Type B pancreatic cell (in vitro differentiated cells): ENCODE data around the gene GNPAT. TPM values are rescaled to one million over a fixed set of nuclear protein-coding genes. Genes with fewer than 3 reads are reported as not detected.
A peak's percentile ranks its signal among the peaks of the same experiment; 100 is the strongest.

Experiments
- DNase-seq: peaks from one replicate; pipeline ENCODE4 v3.0.0; 2021; ENCODE audit warnings: mixed read lengths; ENCODE audit not compliant: unreplicated experiment; ENCODE audit errors: extremely low spot score
- H3K27ac Mint-ChIP-seq: 2 replicates; pipeline ENCODE4 v1.8.0; 2021; ENCODE audit warnings: mild to moderate bottlenecking, mixed read lengths
- H3K27me3 Mint-ChIP-seq: 2 replicates; pipeline ENCODE4 v1.8.0; 2021; ENCODE audit warnings: mixed read lengths
- H3K36me3 Mint-ChIP-seq: 2 replicates; pipeline ENCODE4 v1.8.0; 2021; ENCODE audit warnings: mixed read lengths
- H3K4me1 Mint-ChIP-seq: one replicate; pipeline ENCODE4 v1.8.0; 2021; ENCODE audit warnings: mixed read lengths; ENCODE audit not compliant: unreplicated experiment
- H3K4me3 Mint-ChIP-seq: 2 replicates; pipeline ENCODE4 v1.8.0; 2021; ENCODE audit warnings: mild to moderate bottlenecking, mixed read lengths
- H3K9me3 Mint-ChIP-seq: 2 replicates; pipeline ENCODE4 v1.8.0; 2021; ENCODE audit warnings: mixed read lengths
- CTCF ChIP-seq: fragments of 200-600 bp; sonication (generic); conservative IDR thresholded peaks from 2 replicates; pipeline ENCODE4 v1.5.0; 2021; ENCODE audit warnings: antibody characterized with exemption, mild to moderate bottlenecking
- total RNA-seq: library from RNA; stranded (reverse); gene quantifications from 2 replicates; pipeline ENCODE4 v1.2.1, GENCODE V29; 2021; ENCODE audit warnings: low replicate concordance

The GNPAT gene
- total RNA-seq, 1 donor from 2014 or later = 54.3 TPM

- H3K4me3 Mint-ChIP-seq = no peak overlapping the region
- no peaks in the 10 kb centered on the region for H3K36me3 Mint-ChIP-seq
- DNase-seq = no peak
- no peak for TF ChIP-seq CTCF
- H3K27me3 Mint-ChIP-seq = no peaks in the 10 kb centered on the region
- no peaks in the 10 kb centered on the region for H3K9me3 Mint-ChIP-seq
- no peak overlapping the region for H3K27ac Mint-ChIP-seq
- H3K4me1 Mint-ChIP-seq = no peaks in the 10 kb centered on the region
These were observed 78.1 kb downstream of the GNPAT start for GRCh38 chr1:231319080-231319479.

- TF ChIP-seq CTCF = peak; percentile 48
- no peaks in the 10 kb centered on the region for H3K36me3 Mint-ChIP-seq
- no peaks in the 10 kb centered on the region for H3K9me3 Mint-ChIP-seq
- no peaks in the 10 kb centered on the region for H3K27me3 Mint-ChIP-seq
- DNase-seq = no peak
- no peaks in the 10 kb centered on the region for H3K4me1 Mint-ChIP-seq
- no peak overlapping the region for H3K27ac Mint-ChIP-seq
- H3K4me3 Mint-ChIP-seq = no peak overlapping the region
These were observed 82.0 kb downstream of the GNPAT start for GRCh38 chr1:231322880-231323530.

GRCh38 chr1:231324660-231325059, 83.6 kb downstream of the GNPAT start:
- no peak for DNase-seq
- Mint-ChIP-seq H3K27ac (no peak overlapping the region), H3K9me3 (no peaks in the 10 kb centered on the region), H3K4me1 (no peaks in the 10 kb centered on the region), H3K36me3 (no peaks in the 10 kb centered on the region), H3K27me3 (no peaks in the 10 kb centered on the region), H3K4me3 (no peak overlapping the region)
- no peak for TF ChIP-seq CTCF

- no peak for TF ChIP-seq CTCF
- no peak overlapping the region for H3K27ac Mint-ChIP-seq
- no peaks in the 10 kb centered on the region for H3K4me1 Mint-ChIP-seq
- H3K27me3 Mint-ChIP-seq = no peaks in the 10 kb centered on the region
- H3K4me3 Mint-ChIP-seq = no peak overlapping the region
- H3K9me3 Mint-ChIP-seq = no peaks in the 10 kb centered on the region
- no peak for DNase-seq
- no peaks in the 10 kb centered on the region for H3K36me3 Mint-ChIP-seq
These were observed 85.2 kb downstream of the GNPAT start for GRCh38 chr1:231326248-231326647.

Other genes starting within 250 kb of the GNPAT start
- 8.3 and 11.9 TPM in 2 replicates for gene FAM89A, start 201.0 kb upstream of the GNPAT start, total RNA-seq
- 0.65 and 2.1 TPM in 2 replicates for gene TRIM67, start 79.2 kb upstream of the GNPAT start, total RNA-seq
- 13.1 and 19.2 TPM in 2 replicates for gene EXOC8, start 96.6 kb downstream of the GNPAT start, total RNA-seq
- gene SPRTN, start 97.1 kb downstream of the GNPAT start, total RNA-seq = 12.3 and 14.5 TPM in 2 replicates
- 24.2 and 27.2 TPM in 2 replicates for gene EGLN1, start 181.1 kb downstream of the GNPAT start, total RNA-seq